ENCODE results near the gene LARGE1.

The LARGE1 gene

DNA sequence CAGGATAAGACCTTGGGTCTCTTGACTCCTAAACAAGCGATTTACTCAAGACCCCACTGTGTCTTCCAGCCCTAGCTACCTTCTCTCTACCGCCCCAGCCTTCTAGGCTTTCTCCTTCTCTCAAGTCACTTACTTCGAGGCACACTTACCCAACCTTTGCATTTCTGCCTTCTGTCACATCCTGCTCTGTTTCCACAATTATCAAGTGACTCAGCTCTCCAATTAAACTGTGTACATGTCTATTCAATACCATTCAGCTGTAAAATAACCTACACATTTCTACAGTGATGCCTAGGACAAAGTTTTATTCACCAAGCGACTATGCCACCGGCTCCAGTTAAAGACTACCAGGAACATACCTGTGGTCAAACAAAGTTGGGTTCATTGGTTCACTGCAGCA, 69.0 kb downstream of the LARGE1 start:
- in situ Hi-C loops (cut with HindIII; ENCODE audit: low sequenced_read_pairs) = no loop called here
- H3K4me3 ChIP-seq (ENCODE audit: low read depth, low read length) = no peak overlapping the region
- no peak for DNase-seq (ENCODE audit: low read depth)
- TF ChIP-seq, protein P1, sequence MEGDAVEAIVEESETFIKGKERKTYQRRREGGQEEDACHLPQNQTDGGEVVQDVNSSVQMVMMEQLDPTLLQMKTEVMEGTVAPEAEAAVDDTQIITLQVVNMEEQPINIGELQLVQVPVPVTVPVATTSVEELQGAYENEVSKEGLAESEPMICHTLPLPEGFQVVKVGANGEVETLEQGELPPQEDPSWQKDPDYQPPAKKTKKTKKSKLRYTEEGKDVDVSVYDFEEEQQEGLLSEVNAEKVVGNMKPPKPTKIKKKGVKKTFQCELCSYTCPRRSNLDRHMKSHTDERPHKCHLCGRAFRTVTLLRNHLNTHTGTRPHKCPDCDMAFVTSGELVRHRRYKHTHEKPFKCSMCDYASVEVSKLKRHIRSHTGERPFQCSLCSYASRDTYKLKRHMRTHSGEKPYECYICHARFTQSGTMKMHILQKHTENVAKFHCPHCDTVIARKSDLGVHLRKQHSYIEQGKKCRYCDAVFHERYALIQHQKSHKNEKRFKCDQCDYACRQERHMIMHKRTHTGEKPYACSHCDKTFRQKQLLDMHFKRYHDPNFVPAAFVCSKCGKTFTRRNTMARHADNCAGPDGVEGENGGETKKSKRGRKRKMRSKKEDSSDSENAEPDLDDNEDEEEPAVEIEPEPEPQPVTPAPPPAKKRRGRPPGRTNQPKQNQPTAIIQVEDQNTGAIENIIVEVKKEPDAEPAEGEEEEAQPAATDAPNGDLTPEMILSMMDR (IDR thresholded peaks at IDR 0.05; ENCODE audit: low read depth, low read length, missing control alignments) = no peak

DNA sequence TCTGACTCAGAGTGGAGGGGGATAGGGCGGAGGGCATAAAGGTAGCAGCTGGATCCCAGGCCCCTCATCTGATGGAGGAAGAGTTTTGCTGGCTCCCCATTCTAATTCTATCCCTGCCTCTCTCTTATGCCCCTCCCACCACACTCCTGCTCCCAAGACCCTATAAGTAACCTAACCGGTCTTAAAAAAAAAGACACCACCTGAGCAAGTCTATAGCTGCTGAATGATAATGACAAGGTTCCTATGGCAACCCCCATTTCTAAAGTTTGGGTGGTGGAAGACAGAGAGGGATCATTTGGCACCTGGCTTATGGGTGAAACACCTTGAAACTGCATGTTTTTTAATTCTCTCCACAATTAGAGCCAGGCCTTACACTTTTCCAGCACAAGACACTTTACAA, 69.6 kb downstream of the LARGE1 start:
- in situ Hi-C loops (cut with HindIII; ENCODE audit: low sequenced_read_pairs) = no loop called here
- TF ChIP-seq, protein P1 (IDR thresholded peaks at IDR 0.05; ENCODE audit: low read depth, low read length, missing control alignments) = no peak
- no peak for DNase-seq (ENCODE audit: low read depth)
- no peak overlapping the region for H3K4me3 ChIP-seq (ENCODE audit: low read depth, low read length)

DNA sequence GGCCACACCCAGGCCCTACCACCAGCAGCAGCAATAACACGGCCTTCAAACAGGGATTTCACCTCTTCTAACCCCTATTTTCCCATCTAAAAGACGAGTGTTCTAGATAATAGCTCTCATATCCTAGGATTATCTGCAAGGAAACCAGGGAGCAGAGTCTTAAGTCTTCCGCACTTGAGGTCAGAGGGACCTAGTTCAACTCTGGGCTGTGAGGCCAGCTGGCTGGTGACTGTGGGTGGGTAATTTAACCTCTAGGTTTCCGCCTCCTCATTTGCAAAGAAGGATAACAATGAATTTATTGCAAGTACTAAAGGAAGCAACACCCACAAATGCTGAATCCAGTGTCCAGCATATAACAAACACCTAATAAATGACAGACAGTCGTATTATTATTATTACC, 70.1 kb downstream of the LARGE1 start:
- TF ChIP-seq, protein P1 (IDR thresholded peaks at IDR 0.05; ENCODE audit: low read depth, low read length, missing control alignments) = no peak
- DNase-seq (ENCODE audit: low read depth) = no peak
- in situ Hi-C loops (cut with HindIII; ENCODE audit: low sequenced_read_pairs) = no loop called here
- H3K4me3 ChIP-seq (ENCODE audit: low read depth, low read length) = no peak overlapping the region

DNA sequence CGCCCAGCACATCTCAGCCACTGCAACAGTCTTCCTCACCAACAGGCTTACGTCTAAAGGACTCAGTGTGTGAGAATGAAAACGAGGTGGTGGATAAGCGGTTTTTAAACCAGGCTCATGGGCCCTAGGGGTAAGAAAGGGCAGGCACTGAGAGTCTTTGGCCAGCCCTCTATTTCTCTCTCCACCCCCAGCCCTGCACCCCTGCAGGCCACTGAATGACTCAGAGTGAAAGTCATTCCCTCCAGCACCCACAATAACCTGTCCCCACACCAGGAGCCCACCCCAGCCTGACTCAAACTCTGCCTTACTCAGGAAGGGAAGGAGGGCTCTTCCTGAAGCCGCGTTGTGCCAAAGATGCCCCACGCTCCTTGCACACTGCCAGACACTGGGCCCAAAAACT, 72.0 kb downstream of the LARGE1 start:
- H3K4me3 ChIP-seq (ENCODE audit: low read depth, low read length) = no peak overlapping the region
- no peak for DNase-seq (ENCODE audit: low read depth)
- TF ChIP-seq, protein P1 (IDR thresholded peaks at IDR 0.05; ENCODE audit: low read depth, low read length, missing control alignments) = no peak
- in situ Hi-C loops (cut with HindIII; ENCODE audit: low sequenced_read_pairs) = no loop called here

DNA sequence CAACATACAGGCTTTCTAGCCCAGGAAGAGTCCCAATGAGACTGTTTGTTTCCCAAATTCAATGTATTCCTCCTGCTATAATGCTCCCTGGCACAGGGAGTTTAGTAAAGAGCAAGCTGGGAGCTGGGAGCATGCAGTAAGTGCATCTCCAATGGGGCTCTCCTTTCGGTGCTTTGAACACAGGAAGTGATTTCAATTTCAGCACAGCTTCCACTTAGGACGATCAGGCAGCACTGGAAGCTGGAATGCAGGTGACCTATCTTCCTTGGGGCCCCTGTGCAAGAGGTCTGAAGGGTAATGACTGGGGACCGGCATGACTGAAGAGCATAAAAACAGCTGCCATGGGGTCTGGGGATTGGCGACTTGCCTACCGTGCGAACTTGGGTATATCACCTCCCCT, 76.0 kb downstream of the LARGE1 start:
- TF ChIP-seq, protein P1 (IDR thresholded peaks at IDR 0.05; ENCODE audit: low read depth, low read length, missing control alignments) = no peak
- no peak overlapping the region for H3K4me3 ChIP-seq (ENCODE audit: low read depth, low read length)
- in situ Hi-C loops (cut with HindIII; ENCODE audit: low sequenced_read_pairs) = no loop called here
- DNase-seq (ENCODE audit: low read depth) = no peak

DNA sequence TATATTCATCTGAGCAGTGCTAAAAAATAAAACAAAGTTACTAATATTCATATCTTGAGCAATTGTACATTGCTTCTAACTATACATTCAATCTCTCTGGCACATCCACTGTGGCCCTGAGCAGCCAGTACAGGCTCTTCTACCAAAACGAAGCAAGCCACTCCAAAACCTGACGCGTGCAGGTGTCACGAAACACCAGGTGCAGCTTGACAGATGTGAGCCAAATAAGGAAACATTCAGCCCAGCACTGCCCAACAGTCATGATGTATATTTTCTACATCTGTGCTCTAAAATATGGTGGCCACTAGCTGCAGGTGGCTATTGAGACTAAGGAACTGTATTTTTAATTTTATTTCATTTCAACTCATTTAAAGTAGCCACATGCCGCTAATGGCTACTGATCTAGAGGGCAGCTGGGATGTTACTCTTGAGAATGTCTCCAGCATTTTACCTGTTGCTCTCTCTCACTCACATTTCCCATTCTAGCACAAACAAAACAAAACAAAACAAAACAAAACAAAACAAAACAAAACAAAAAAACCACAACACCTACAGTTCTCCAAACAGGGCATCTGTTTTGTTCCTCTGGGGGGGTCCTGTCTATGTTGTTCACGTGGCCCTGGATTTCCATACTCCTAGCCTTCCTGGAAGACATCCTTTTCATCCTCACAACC, 77.7 kb downstream of the LARGE1 start:
- DNase-seq (ENCODE audit: low read depth) = no peak
- TF ChIP-seq, protein P1 (IDR thresholded peaks at IDR 0.05; ENCODE audit: low read depth, low read length, missing control alignments) = no peak
- in situ Hi-C loops (cut with HindIII; ENCODE audit: low sequenced_read_pairs) = no loop called here
- no peak overlapping the region for H3K4me3 ChIP-seq (ENCODE audit: low read depth, low read length)

All from astrocyte of the cerebellum (primary cell).